Measurements from ENCODE around the gene FNDC8.
"Not testable (repeated sequence)": the region's sequence is repeated elsewhere in the genome, so short reads cannot be mapped to it uniquely, and the experiment has no call there.

FNDC8 gene

GRCh38 chr17:35174835-35175334, 53.5 kb downstream of the FNDC8 start:
- no peak for DNase-seq

GRCh38 chr17:35175638-35176415, 54.4 kb downstream of the FNDC8 start:
- no peak for DNase-seq

- DNase-seq, result no peak
Observed at GRCh38 chr17:35176897-35177296, 55.5 kb downstream of the FNDC8 start.

- not testable (repeated sequence) for DNase-seq
Observed at GRCh38 chr17:35179379-35179778, 58.0 kb downstream of the FNDC8 start.
